HCT116 (cell line): ENCODE measurements around the gene PKP2.

Experiments
- ATF3 ChIP-seq: IDR thresholded peaks from 2 replicates; pipeline ENCODE4 v1.6.1; 2012
- CTCF ChIP-seq, 3 experiments: fragments of 200-600 bp in 1 of 3; sonication (generic) in 1 of 3; IDR thresholded peaks in 2 of 3; conservative IDR thresholded peaks in 1 of 3; 2 replicates each; pipeline ENCODE4 v1.5.1; 2012 to 2017; ENCODE audit warnings: low read depth in 2 of 3, low read length in 2 of 3, antibody characterized with exemption in 1 of 3, borderline replicate concordance in 1 of 3, control low read depth in 1 of 3, mild to moderate bottlenecking in 1 of 3, mixed read lengths in 1 of 3, mixed run types in 1 of 3, moderate library complexity in 1 of 3; ENCODE audit not compliant: insufficient read depth in 1 of 3
- EZH2 ChIP-seq: fragments of 200-600 bp; sonication (generic); IDR thresholded peaks from 2 replicates; pipeline ENCODE4 v1.6.1; 2017; ENCODE audit warnings: antibody characterized with exemption, mixed run types
- EZH2phosphoT487 ChIP-seq: fragments of 200-600 bp; IDR thresholded peaks from 2 replicates; pipeline ENCODE4 v1.6.1; 2018; ENCODE audit warnings: antibody characterized with exemption, borderline replicate concordance
- JUND ChIP-seq: IDR thresholded peaks from 2 replicates; pipeline ENCODE4 v1.6.1; 2012
- POLR2A ChIP-seq: IDR thresholded peaks from 2 replicates; pipeline ENCODE4 v1.7.0; 2011; ENCODE audit warnings: borderline replicate concordance; ENCODE audit not compliant: insufficient read depth, insufficient read length; ENCODE audit errors: extremely low read depth
- POLR2AphosphoS5 ChIP-seq: IDR thresholded peaks from 2 replicates; pipeline ENCODE4 v1.6.1; 2011; ENCODE audit warnings: mild to moderate bottlenecking, low read depth, low read length, moderate library complexity
- SIN3A ChIP-seq: IDR thresholded peaks from 2 replicates; pipeline ENCODE4 v1.6.1; 2012; ENCODE audit warnings: low read depth
- SP1 ChIP-seq: IDR thresholded peaks from 2 replicates; pipeline ENCODE4 v1.6.1; 2012; ENCODE audit warnings: low read depth
- SRF ChIP-seq: IDR thresholded peaks from 2 replicates; pipeline ENCODE4 v1.6.1; 2012; ENCODE audit warnings: low read depth
- ZBTB33 ChIP-seq: IDR thresholded peaks from 2 replicates; pipeline ENCODE4 v1.6.1; 2011; ENCODE audit warnings: mild to moderate bottlenecking, low read length, moderate library complexity; ENCODE audit not compliant: insufficient replicate concordance; ENCODE audit errors: extremely low read depth

DNA sequence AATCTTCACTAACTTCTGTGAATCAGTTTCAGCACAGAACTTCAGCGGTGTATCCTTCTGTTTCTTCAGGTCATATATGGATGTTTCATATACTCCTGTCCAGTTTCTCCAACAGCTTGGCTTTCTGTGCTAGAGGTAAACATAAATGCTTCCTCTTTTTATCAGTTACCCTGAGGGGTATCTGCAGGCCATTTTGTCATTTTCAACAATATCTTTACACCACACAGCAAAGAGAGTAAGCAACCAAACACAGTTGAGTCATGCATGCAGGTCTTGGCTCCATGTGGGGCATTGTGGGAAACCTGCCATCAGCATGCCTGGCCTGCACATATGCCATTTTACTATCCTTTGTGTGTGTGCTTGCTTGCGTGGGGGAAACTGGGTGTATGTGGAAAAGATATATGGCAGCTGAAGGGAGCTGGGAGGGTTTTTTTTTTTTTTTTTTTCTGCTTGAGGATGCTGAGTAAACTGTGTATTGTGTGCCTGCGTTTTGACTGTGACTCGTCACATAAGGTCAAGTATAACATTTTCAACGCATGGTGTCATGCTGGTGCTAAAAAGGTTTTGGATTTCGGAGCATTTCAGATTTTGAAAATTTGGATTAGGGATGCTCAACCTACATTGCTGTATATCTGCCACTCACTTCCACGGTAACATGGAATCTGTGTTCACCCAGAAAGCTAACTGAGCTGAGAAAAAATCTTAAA, 84.7 kb downstream of the PKP2 start:
- no peak for TF ChIP-seq CTCF (IDR thresholded peaks at IDR 0.05 in 2 of 3, conservative IDR thresholded peaks at IDR 0.05 in 1 of 3; ENCODE audit: borderline replicate concordance in 1 of 3, insufficient read depth in 1 of 3, low read depth in 2 of 3, low read length in 2 of 3)
- no peak for TF ChIP-seq POLR2AphosphoS5
- TF ChIP-seq EZH2: no peak
- no peak for TF ChIP-seq ATF3
- TF ChIP-seq SIN3A: no peak
- no peak for TF ChIP-seq ZBTB33
- no peak for TF ChIP-seq POLR2A
- no peak for TF ChIP-seq JUND
- no peak for TF ChIP-seq EZH2phosphoT487
- TF ChIP-seq SRF: no peak
- TF ChIP-seq SP1: no peak
